Choroid plexus epithelial cell (primary cell): ENCODE results near the gene CRB2.

Experiments
- DNase-seq: peaks from one replicate; pipeline ENCODE4 v3.0.0-alpha.2; 2010; ENCODE audit warnings: low read depth
- H3K4me3 ChIP-seq: 2 replicates; pipeline ENCODE4 v1.5.1; 2011; ENCODE audit warnings: low read depth, mild to moderate bottlenecking, control low read depth, low read length, moderate library complexity
- CTCF ChIP-seq: conservative IDR thresholded peaks from 2 replicates; pipeline ENCODE4 v1.5.1; 2011; ENCODE audit warnings: low read depth, mild to moderate bottlenecking, control low read depth, inconsistent platforms, low read length, moderate library complexity

Gene CRB2

GRCh38 chr9:123354806-123355508, 1.0 kb upstream of the CRB2 start:
- no peak for TF ChIP-seq CTCF
- DNase-seq = no peak
- no peak overlapping the region for H3K4me3 ChIP-seq

GRCh38 chr9:123356851-123357742, 1.1 kb downstream of the CRB2 start:
- TF ChIP-seq CTCF = no peak
- no peak overlapping the region for H3K4me3 ChIP-seq
- no peak for DNase-seq

- TF ChIP-seq CTCF = no peak
- no peak overlapping the region for H3K4me3 ChIP-seq
- DNase-seq = no peak
Observed at GRCh38 chr9:123357743-123358059, 1.7 kb downstream of the CRB2 start.

- DNase-seq = no peak
- no peak overlapping the region for H3K4me3 ChIP-seq
- no peak for TF ChIP-seq CTCF
Observed at GRCh38 chr9:123358181-123358905, 2.3 kb downstream of the CRB2 start.

GRCh38 chr9:123359106-123359505, 3.1 kb downstream of the CRB2 start:
- H3K4me3 ChIP-seq = no peak overlapping the region
- no peak for DNase-seq
- no peak for TF ChIP-seq CTCF

GRCh38 chr9:123359546-123359945, 3.5 kb downstream of the CRB2 start:
- no peak for TF ChIP-seq CTCF
- no peak for DNase-seq
- H3K4me3 ChIP-seq = no peak overlapping the region
